Choroid plexus epithelial cell (primary cell): Measurements from ENCODE around the gene GALC.
A peak's percentile ranks its signal among the peaks of the same experiment; 100 is the strongest.

Experiments used
- DNase-seq: peaks from one replicate; pipeline ENCODE4 v3.0.0-alpha.2; 2010; ENCODE audit warnings: low read depth
- H3K4me3 ChIP-seq: 2 replicates; pipeline ENCODE4 v1.5.1; 2011; ENCODE audit warnings: low read depth, mild to moderate bottlenecking, control low read depth, low read length, moderate library complexity
- TF ChIP-seq, protein P1 (sequence below): conservative IDR thresholded peaks from 2 replicates; pipeline ENCODE4 v1.5.1; 2011; ENCODE audit warnings: low read depth, mild to moderate bottlenecking, control low read depth, inconsistent platforms, low read length, moderate library complexity

GALC gene

DNA sequence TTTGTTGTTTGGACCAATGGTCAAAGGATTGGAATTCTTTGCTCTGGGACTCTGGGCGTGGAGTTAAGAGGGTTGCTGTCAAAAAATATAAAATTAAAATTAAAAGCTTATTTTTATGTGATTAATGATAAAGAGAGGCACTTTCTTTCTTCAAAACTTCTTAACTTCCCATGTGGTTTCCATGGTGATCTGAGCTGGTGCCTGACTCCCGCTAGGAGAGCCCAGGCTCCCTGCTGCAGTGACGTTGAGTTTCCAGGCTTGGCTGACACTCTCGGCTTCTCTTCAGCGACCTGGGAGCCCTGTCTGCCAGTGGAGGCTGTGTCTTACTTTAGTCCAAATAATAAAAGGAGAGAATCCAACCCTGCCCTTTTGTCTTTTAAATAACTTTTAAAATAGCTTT, 84.4 kb downstream of the GALC start:
- H3K4me3 ChIP-seq: no peak overlapping the region
- DNase-seq: no peak
- TF ChIP-seq, protein P1, sequence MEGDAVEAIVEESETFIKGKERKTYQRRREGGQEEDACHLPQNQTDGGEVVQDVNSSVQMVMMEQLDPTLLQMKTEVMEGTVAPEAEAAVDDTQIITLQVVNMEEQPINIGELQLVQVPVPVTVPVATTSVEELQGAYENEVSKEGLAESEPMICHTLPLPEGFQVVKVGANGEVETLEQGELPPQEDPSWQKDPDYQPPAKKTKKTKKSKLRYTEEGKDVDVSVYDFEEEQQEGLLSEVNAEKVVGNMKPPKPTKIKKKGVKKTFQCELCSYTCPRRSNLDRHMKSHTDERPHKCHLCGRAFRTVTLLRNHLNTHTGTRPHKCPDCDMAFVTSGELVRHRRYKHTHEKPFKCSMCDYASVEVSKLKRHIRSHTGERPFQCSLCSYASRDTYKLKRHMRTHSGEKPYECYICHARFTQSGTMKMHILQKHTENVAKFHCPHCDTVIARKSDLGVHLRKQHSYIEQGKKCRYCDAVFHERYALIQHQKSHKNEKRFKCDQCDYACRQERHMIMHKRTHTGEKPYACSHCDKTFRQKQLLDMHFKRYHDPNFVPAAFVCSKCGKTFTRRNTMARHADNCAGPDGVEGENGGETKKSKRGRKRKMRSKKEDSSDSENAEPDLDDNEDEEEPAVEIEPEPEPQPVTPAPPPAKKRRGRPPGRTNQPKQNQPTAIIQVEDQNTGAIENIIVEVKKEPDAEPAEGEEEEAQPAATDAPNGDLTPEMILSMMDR: no peak

DNA sequence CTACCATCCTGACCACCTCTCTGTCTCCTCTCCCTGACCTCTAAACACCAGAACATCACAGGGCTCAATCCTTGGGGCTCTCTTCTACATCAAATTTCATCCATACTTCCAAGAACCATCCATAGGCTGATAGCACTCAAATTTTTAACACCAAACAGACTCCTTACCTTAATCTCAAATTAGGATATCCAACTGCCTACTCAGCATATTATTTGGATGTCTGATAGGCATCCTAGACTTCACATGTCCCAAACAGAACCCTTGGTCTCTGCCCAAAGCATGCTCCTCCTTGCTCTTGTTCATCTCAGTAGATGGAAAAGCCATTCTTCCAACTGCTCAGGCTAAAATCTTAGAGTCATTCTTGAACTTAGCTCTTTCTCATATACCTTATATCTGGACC, 91.3 kb downstream of the GALC start:
- TF ChIP-seq, protein P1: no peak
- no peak for DNase-seq
- H3K4me3 ChIP-seq: no peak overlapping the region

DNA sequence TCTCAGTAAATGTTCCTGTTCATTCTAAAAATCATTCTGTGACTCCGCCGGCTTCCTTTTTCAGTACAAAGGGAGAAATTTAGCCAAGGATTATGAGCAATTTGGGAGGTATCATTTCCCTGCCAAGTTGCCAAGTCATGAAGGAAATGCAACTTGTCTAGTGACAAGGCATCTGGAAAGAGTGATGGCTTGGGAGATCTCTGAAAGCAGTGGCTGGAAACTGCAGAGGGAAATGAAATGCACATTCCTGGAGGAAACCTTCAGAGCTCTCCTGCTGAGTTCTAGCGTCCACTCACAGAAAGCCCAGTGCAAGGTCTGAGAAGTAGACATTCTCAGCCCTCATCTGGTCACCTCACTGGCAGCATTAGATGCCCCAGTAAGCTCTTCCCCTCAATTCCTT, 91.7 kb downstream of the GALC start:
- TF ChIP-seq, protein P1: no peak
- no peak overlapping the region for H3K4me3 ChIP-seq
- DNase-seq: no peak

GRCh38 chr14:87899228-87899627, 93.8 kb downstream of the GALC start:
- TF ChIP-seq, protein P1: no peak
- no peak overlapping the region for H3K4me3 ChIP-seq
- DNase-seq: no peak

DNA sequence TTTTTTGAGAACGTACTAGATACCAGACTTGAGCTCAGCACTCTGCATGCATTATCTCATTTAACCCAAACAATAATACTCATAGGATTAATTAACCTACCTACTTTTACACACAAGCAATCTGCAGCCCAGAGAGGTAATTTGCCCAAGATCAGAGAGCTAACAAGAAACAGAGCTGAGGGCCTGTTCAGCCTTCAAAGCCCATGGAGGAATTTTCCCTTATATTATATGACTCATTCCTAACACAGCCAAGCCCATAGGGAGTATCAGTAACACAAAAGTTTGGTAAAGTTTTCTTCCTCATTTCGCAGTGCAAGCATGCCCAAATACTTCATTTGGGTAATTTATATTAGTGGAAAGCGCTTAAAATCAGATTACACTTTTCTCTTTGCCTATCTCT, 94.7 kb downstream of the GALC start:
- TF ChIP-seq, protein P1: no peak
- no peak for DNase-seq
- H3K4me3 ChIP-seq: no peak overlapping the region

GRCh38 chr14:87896393-87897380, 96.3 kb downstream of the GALC start:
- no peak overlapping the region for H3K4me3 ChIP-seq
- TF ChIP-seq, protein P1: peak; percentile 65
- peak; percentile 72 for DNase-seq

DNA sequence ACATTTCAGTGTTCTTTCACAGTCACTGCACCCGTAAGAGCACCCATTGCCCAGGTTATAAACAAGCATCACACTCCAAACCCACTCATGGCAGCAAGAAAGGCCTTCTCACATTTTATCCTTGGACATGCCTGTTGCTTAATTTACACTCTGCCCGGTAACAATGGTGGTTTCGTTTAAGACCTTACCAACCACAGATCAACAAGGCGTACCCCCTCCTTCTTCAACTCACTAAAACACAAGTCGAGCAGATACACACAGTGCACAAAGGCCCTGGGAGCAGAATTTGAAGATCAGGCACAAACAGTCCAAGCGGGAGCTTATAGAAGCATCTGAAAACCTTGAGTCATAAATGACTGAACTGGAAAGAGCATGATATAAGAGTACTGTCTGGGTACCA, 98.1 kb downstream of the GALC start:
- DNase-seq: no peak
- TF ChIP-seq, protein P1: no peak
- H3K4me3 ChIP-seq: no peak overlapping the region
